Measurements from ENCODE around the gene LAMA4. TPM values are rescaled to one million over a fixed set of nuclear protein-coding genes. Genes with fewer than 3 reads are reported as not detected.

Gene LAMA4
- total and polyA plus RNA-seq, 7 experiments from 2014 or later = not detected

- no peak overlapping the region for H3K27ac ChIP-seq (ENCODE audit: low read depth, low read length)
- Mint-ChIP-seq H3K4me1 (no peaks in the 10 kb centered on the region), H3K9me3 (no peaks in the 10 kb centered on the region), H3K27ac (no peak overlapping the region), H3K4me3 (no peak overlapping the region), H3K36me3 (no peaks in the 10 kb centered on the region), H3K27me3 (peaks cover 6 to 43% (median 38%) of the 10 kb centered on the region in 5 donors)
- DNase-seq (peak in 7 of 9 donors; percentile 30 to 75 (median 59)), ATAC-seq (peak; percentile 72)
- H3K27me3 ChIP-seq (ENCODE audit: control insufficient read depth in 2 of 2, insufficient read depth in 2 of 2, low read length in 2 of 2) = no peaks in the 10 kb centered on the region
- H3K9me3 ChIP-seq (ENCODE audit: control insufficient read depth in 2 of 3, low read length in 3 of 3) = no peaks in the 10 kb centered on the region
- H3K4me3 ChIP-seq (ENCODE audit: low read length) = no peak overlapping the region
- ChIA-PET POLR2A (no interaction called here), CTCF (interaction anchor here (0.7 to 1.6 kb wide), 10 partner anchors 8 to 1733 kb away, joined by 3 to 10 read pairs (median 3); no protein-coding TSS in a partner anchor)
- no peaks in the 10 kb centered on the region for H3K36me3 ChIP-seq (ENCODE audit: control insufficient read depth in 2 of 3, insufficient read depth in 3 of 3, low read length in 3 of 3)
- H3K4me1 ChIP-seq (ENCODE audit: control insufficient read depth in 2 of 2, insufficient read depth in 2 of 2, low read length in 2 of 2) = no peaks in the 10 kb centered on the region
- intact Hi-C loops (cut with micrococcal nuclease) = loop anchor here (1.0 kb wide), 5 partner anchors 132 to 1756 kb away; no protein-coding TSS in a partner anchor
Measured at GRCh38 chr6:112180095-112180820, 74.1 kb downstream of the LAMA4 start.

GRCh38 chr6:112179631-112180030 is 74.7 kb downstream of the LAMA4 start:
- POLR2A ChIA-PET = no interaction called here
- H3K4me3 ChIP-seq (ENCODE audit: low read length) = no peak overlapping the region

GRCh38 chr6:112178846-112179245 is 75.5 kb downstream of the LAMA4 start:
- Histone ChIP-seq H3K9me3 (ENCODE audit: control insufficient read depth in 2 of 3, low read length in 3 of 3) (no peaks in the 10 kb centered on the region), H3K4me1 (ENCODE audit: control insufficient read depth in 2 of 2, insufficient read depth in 2 of 2, low read length in 2 of 2) (no peaks in the 10 kb centered on the region), H3K4me3 (ENCODE audit: low read length) (no peak overlapping the region), H3K27ac (ENCODE audit: low read depth, low read length) (no peak overlapping the region), H3K27me3 (ENCODE audit: control insufficient read depth in 2 of 2, insufficient read depth in 2 of 2, low read length in 2 of 2) (no peaks in the 10 kb centered on the region), H3K36me3 (ENCODE audit: control insufficient read depth in 2 of 3, insufficient read depth in 3 of 3, low read length in 3 of 3) (no peaks in the 10 kb centered on the region)
- Mint-ChIP-seq H3K36me3 (no peaks in the 10 kb centered on the region), H3K27ac (no peak overlapping the region), H3K27me3 (peaks cover 4 to 37% (median 28%) of the 10 kb centered on the region in 5 donors), H3K9me3 (no peaks in the 10 kb centered on the region), H3K4me3 (no peak overlapping the region), H3K4me1 (no peaks in the 10 kb centered on the region)
- CTCF ChIA-PET = no interaction called here
- DNase-seq = no peak
- POLR2A ChIA-PET = no interaction called here
- intact Hi-C loops (cut with micrococcal nuclease) = no loop called here
- no peak for ATAC-seq

More at GRCh38 chr6:112179631-112180030, 74.7 kb downstream of the LAMA4 start:
- no peaks in the 10 kb centered on the region for H3K4me1 ChIP-seq (ENCODE audit: control insufficient read depth in 2 of 2, insufficient read depth in 2 of 2, low read length in 2 of 2)
- no peak overlapping the region for H3K4me3 Mint-ChIP-seq
- H3K9me3 Mint-ChIP-seq = no peaks in the 10 kb centered on the region
- H3K27ac Mint-ChIP-seq = peak overlapping the region in 1 of 9 donors; percentile 26
- H3K36me3 ChIP-seq (ENCODE audit: control insufficient read depth in 2 of 3, insufficient read depth in 3 of 3, low read length in 3 of 3) = no peaks in the 10 kb centered on the region
- peaks cover 4 to 42% (median 31%) of the 10 kb centered on the region in 5 donors for H3K27me3 Mint-ChIP-seq
- no peaks in the 10 kb centered on the region for H3K36me3 Mint-ChIP-seq
- CTCF ChIA-PET = interaction anchor here (0.8 to 1.6 kb wide), 7 partner anchors 9 to 1734 kb away, joined by 3 to 10 read pairs (median 3); no protein-coding TSS in a partner anchor
- intact Hi-C loops (cut with micrococcal nuclease) = loop anchor here (1.0 kb wide), 5 partner anchors 133 to 1757 kb away; no protein-coding TSS in a partner anchor
- no peaks in the 10 kb centered on the region for H3K27me3 ChIP-seq (ENCODE audit: control insufficient read depth in 2 of 2, insufficient read depth in 2 of 2, low read length in 2 of 2)
- H3K9me3 ChIP-seq (ENCODE audit: control insufficient read depth in 2 of 3, low read length in 3 of 3) = no peaks in the 10 kb centered on the region
- H3K4me1 Mint-ChIP-seq = no peaks in the 10 kb centered on the region
- H3K27ac ChIP-seq (ENCODE audit: low read depth, low read length) = no peak overlapping the region
- ATAC-seq (no peak), DNase-seq (no peak)

- ChIA-PET POLR2A (no interaction called here), CTCF (no interaction called here)
- no peaks in the 10 kb centered on the region for H3K36me3 Mint-ChIP-seq
- intact Hi-C loops (cut with micrococcal nuclease) = no loop called here
- H3K27ac ChIP-seq (ENCODE audit: low read depth, low read length) = no peak overlapping the region
- peaks cover 0 to 34% (median 21%) of the 10 kb centered on the region in 5 donors for H3K27me3 Mint-ChIP-seq
- no peak overlapping the region for H3K4me3 Mint-ChIP-seq
- H3K4me1 Mint-ChIP-seq = no peaks in the 10 kb centered on the region
- DNase-seq (no peak), ATAC-seq (no peak)
- no peaks in the 10 kb centered on the region for H3K27me3 ChIP-seq (ENCODE audit: control insufficient read depth in 2 of 2, insufficient read depth in 2 of 2, low read length in 2 of 2)
- no peaks in the 10 kb centered on the region for H3K9me3 Mint-ChIP-seq
- no peaks in the 10 kb centered on the region for H3K4me1 ChIP-seq (ENCODE audit: control insufficient read depth in 2 of 2, insufficient read depth in 2 of 2, low read length in 2 of 2)
- no peaks in the 10 kb centered on the region for H3K9me3 ChIP-seq (ENCODE audit: control insufficient read depth in 2 of 3, low read length in 3 of 3)
- H3K36me3 ChIP-seq (ENCODE audit: control insufficient read depth in 2 of 3, insufficient read depth in 3 of 3, low read length in 3 of 3) = no peaks in the 10 kb centered on the region
- no peak overlapping the region for H3K27ac Mint-ChIP-seq
- no peak overlapping the region for H3K4me3 ChIP-seq (ENCODE audit: low read length)
Measured at GRCh38 chr6:112177092-112177491, 77.3 kb downstream of the LAMA4 start.

- peaks cover 2 to 40% (median 21%) of the 10 kb centered on the region in 5 donors for H3K27me3 Mint-ChIP-seq
- CTCF ChIA-PET = interaction anchor here (0.6 to 1.1 kb wide), 3 partner anchors 11 to 38 kb away, joined by 3 to 5 read pairs (median 3); no protein-coding TSS in a partner anchor
- POLR2A ChIA-PET = no interaction called here
Measured at GRCh38 chr6:112176175-112176574, 78.2 kb downstream of the LAMA4 start.

GRCh38 chr6:112173221-112173804 is 81.1 kb downstream of the LAMA4 start:
- POLR2A ChIA-PET = no interaction called here
- H3K27ac ChIP-seq (ENCODE audit: low read depth, low read length) = no peak overlapping the region
- intact Hi-C loops (cut with micrococcal nuclease) = no loop called here
- H3K4me1 ChIP-seq (ENCODE audit: control insufficient read depth in 2 of 2, insufficient read depth in 2 of 2, low read length in 2 of 2) = no peaks in the 10 kb centered on the region
- H3K36me3 ChIP-seq (ENCODE audit: control insufficient read depth in 2 of 3, insufficient read depth in 3 of 3, low read length in 3 of 3) = no peaks in the 10 kb centered on the region
- Mint-ChIP-seq H3K4me3 (no peak overlapping the region), H3K4me1 (no peaks in the 10 kb centered on the region), H3K27ac (no peak overlapping the region), H3K36me3 (no peaks in the 10 kb centered on the region), H3K27me3 (peaks cover 17 to 58% (median 25%) of the 10 kb centered on the region in 5 donors), H3K9me3 (no peaks in the 10 kb centered on the region)
- no peak overlapping the region for H3K4me3 ChIP-seq (ENCODE audit: low read length)
- no peaks in the 10 kb centered on the region for H3K27me3 ChIP-seq (ENCODE audit: control insufficient read depth in 2 of 2, insufficient read depth in 2 of 2, low read length in 2 of 2)
- ATAC-seq (no peak), DNase-seq (no peak)
- H3K9me3 ChIP-seq (ENCODE audit: control insufficient read depth in 2 of 3, low read length in 3 of 3) = no peaks in the 10 kb centered on the region
- CTCF ChIA-PET = no interaction called here

More at GRCh38 chr6:112176175-112176574, 78.2 kb downstream of the LAMA4 start:
- Mint-ChIP-seq H3K4me3 (no peak overlapping the region), H3K4me1 (no peaks in the 10 kb centered on the region), H3K9me3 (no peaks in the 10 kb centered on the region), H3K36me3 (no peaks in the 10 kb centered on the region), H3K27ac (no peak overlapping the region)
- no peak overlapping the region for H3K4me3 ChIP-seq (ENCODE audit: low read length)
- H3K27ac ChIP-seq (ENCODE audit: low read depth, low read length) = no peak overlapping the region
- no peaks in the 10 kb centered on the region for H3K4me1 ChIP-seq (ENCODE audit: control insufficient read depth in 2 of 2, insufficient read depth in 2 of 2, low read length in 2 of 2)
- no peaks in the 10 kb centered on the region for H3K27me3 ChIP-seq (ENCODE audit: control insufficient read depth in 2 of 2, insufficient read depth in 2 of 2, low read length in 2 of 2)
- no peak for ATAC-seq
- no peaks in the 10 kb centered on the region for H3K9me3 ChIP-seq (ENCODE audit: control insufficient read depth in 2 of 3, low read length in 3 of 3)
- intact Hi-C loops (cut with micrococcal nuclease) = no loop called here
- DNase-seq = no peak
- H3K36me3 ChIP-seq (ENCODE audit: control insufficient read depth in 2 of 3, insufficient read depth in 3 of 3, low read length in 3 of 3) = no peaks in the 10 kb centered on the region
